Germinal center (tissue), 1 donor: ENCODE data around the gene RPS6KA2.
"Not testable (repeated sequence)": the region's sequence is repeated elsewhere in the genome, so short reads cannot be mapped to it uniquely, and the experiment has no call there.

ENCODE experiments used
- DNase-seq: peaks from one replicate; pipeline ENCODE4 v3.0.0; 2012; ENCODE audit warnings: mixed read lengths, low spot score

Gene RPS6KA2

DNA sequence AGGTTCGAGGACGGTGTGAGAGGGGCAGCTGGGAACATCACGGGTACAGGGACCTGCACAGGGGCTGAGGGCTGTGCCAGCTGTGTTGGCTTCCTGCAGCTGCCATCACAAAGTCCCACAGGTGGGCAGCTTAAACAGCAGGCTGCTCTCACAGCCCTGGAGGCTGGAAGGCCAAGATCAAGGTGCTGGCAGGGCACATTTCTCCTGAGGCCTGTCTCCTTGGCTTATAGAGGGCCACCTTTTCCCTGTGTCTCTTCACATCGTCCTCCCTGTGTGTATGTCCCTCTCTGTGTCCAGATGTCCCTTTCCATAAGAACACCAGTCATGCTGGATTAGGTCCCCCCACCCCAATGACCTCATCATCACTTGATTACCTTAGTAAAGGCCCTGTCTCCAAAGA lies 229.2 kb downstream of the RPS6KA2 start:
- no peak for DNase-seq

DNA sequence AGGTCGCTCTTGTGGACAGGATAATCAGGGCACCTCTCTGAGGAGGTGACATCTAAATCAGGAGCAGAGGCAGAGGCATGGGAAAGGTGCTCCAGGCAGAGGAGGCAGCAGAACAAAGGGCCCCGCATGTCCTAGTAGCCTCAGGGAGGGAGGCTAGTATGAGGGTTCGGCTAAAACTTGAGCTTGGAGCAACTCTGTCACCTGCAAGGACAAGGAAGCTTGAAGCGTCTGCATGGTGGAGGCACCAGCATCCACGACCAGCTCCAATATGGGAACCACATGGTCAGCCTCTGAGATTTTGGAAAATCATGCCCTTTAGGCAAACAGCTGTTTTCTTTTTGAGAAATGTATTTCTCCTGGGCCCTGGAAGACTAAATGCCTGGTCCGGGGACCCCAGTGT lies 231.3 kb downstream of the RPS6KA2 start:
- DNase-seq = no peak

GRCh38 chr6:166395351-166395750 lies 231.7 kb downstream of the RPS6KA2 start:
- no peak for DNase-seq

DNA sequence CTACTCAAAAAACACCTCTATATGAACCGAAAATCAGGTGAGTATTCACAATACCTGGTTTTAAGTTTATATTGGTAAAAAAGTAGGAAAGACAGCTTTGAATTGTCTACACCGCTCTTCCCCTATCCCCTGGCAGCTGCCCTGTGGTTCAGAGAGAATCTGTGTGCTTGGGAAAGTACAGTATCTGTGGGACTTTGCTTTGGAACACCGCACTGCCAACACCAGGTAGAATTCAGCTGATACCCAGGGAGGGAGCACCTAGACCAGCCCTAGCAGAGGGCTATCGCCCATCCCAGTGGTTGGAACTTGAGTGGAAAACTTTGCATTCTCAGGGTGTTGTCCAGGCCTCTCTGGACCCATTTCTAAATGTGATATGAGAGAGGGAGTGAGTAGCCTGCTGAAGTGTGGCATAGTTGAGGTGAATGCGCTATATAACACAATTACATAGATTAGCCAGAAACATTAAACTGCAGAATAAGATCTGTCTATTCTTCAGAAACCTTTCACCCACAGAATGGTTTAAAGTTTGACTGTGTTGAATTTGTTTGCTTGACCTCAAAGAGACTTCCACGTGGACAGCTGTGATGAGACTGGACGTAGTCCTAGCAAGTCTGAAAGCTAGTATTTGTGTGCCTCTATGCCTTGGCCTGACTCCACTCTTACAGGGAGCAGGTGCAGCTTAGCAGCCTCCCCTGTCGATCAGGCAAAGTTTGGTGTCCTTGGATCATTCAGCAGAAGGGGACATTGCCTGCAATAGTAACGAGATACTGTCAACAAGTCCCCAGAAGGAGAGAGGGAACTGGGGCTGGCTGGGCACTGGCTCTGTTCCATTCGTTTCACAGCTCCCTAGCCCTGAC lies 232.8 kb downstream of the RPS6KA2 start:
- DNase-seq = no peak

DNA sequence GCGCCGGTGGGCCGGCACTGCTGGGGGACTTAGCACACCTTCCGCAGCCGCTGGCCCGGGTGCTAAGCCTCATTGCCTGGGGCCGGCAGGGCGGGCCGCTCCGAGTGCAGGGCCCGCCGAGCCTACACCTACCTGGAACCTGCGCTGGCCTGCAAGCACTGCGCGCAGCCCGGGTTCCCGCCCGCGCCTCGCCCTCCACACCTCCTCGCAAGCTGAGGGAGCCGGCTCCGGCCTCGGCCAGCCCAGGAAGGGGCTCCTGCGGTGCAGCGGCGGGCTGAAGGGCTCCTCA lies 233.6 kb downstream of the RPS6KA2 start:
- no peak for DNase-seq

- DNase-seq = not testable (repeated sequence)
Observed at GRCh38 chr6:166392755-166393534, 234.1 kb downstream of the RPS6KA2 start.

GRCh38 chr6:166389119-166389518 lies 237.9 kb downstream of the RPS6KA2 start:
- DNase-seq = no peak

DNA sequence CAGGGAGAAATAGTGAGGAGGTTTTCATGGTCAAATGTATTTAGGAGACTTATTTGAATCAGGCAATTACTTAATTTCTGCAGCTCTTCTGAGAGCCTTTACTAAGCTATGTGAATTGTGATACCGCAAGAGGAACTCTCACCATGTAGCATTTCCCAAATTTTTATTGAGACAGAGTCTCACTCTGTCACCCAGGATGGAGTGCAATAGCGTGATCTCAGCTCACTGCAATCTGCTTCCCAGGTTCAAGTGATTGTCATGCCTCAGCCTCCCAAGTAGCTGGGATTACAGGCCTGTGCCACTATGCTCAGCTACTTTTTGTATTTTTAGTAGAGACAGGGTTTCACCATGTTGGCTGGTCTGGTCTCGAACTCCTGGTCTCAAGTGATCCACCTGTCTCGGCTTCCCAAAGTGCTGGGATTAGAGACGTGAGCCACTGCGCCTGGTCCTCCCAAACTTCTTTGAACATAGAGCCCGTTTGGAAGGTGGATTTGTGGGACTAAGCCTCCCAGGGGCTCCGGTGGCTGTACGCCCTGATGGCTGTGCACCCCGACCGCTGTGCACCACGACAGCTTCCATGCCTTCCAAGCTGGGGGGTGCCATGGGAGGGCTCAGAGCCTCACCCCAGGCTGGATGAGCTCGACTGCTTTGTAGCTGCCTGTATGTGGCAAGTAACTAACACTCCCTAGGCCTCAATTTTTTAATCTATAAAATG lies 238.6 kb downstream of the RPS6KA2 start:
- no peak for DNase-seq

- no peak for DNase-seq
Observed at GRCh38 chr6:166387642-166388289, 239.3 kb downstream of the RPS6KA2 start.

- not testable (repeated sequence) for DNase-seq
Observed at GRCh38 chr6:166387098-166387497, 240.0 kb downstream of the RPS6KA2 start.

DNA sequence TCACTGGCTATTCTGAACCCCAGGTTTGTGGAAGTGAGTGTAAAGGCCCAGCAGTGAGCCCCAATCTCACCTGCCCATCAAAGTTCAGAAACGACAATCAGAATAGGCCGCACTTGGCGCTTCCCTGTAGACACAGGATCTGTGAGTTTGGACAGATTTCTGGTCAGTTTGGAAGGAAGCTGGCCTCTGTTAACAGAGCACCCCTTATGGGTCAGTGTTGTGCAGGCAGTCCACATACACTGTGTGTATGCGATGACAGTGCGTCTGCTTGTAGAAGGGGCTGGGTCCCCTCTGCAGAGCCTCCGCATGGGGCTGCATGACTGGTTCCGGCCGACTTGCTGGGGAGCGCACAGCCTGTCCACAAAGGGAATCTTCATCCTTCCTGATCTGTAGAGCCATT lies 240.9 kb downstream of the RPS6KA2 start:
- no peak for DNase-seq

DNA sequence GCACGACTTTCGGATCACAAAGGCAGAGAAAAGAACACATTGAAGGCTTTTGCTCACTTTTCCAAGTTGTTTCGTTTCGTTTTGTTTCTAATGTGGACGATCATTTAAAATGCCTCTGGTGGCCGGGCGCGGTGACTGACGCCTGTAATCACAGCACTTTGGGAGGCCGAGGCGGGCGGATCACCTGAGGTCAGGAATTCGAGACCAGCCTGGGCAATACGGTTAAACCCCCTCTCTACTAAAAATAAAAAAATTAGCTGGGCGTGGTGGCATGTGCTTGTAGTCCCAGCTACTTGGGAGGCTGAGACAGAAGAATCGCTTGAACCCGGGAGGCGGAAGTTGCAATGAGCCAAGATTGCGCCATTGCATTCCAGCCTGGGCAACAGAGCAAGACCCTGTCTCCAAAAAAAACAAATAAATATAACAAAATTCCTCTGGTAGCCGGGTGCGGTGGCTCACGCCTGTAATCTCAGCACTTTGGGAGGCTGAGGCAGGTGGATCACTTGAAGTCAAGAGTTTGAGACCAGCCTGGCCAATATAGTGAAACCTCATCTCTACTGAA lies 243.2 kb downstream of the RPS6KA2 start:
- DNase-seq = not testable (repeated sequence)

DNA sequence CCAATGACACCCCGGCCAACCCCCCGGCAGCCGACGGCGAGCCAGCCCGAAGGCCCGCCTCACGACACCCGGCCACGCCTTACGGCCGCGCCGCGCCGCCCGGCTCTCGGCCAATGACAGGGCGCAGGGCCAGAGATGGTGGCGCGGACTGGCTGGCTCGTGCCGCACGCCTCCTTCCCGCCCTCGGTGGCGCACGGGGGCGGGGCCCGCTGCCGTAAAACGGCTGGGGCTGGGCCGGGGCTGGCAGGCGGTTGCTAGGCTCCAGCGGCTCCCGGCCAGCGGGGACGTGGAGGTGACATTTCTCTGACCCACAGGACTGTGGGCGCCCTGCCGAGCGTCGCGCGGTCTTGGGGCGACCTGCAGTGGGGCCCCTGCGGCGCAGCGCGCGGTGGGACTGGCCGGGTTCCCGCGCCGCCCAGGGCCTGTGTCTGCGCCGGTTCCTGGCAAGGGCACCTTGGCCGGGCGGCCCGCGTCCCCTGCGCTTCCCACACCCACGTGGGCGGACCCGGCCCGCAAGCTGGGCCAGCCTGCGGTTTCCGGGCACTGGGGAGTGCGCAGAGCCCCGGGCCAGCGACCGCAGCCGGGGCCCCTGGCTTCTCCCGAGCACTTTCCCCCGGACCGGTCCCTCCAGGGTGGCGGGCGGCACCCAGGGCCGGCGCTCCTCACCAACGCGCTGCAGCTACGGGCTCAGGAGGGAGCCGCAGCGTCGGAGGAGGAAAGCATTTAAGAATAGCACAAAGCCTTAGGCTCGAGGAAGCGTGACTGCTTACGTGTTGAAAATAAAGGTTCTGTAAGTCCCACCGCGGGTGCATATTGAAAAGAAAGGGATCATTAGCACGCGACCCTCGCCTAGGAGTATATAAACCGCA lies 243.9 kb downstream of the RPS6KA2 start, which contains the start of gene MPC1:
MPC1 (minus strand) TSS at position 8 of the 869 bp plus-strand sequence. CDS start 64 bp downstream, outside the sequence.
- DNase-seq = peak; percentile 97

DNA sequence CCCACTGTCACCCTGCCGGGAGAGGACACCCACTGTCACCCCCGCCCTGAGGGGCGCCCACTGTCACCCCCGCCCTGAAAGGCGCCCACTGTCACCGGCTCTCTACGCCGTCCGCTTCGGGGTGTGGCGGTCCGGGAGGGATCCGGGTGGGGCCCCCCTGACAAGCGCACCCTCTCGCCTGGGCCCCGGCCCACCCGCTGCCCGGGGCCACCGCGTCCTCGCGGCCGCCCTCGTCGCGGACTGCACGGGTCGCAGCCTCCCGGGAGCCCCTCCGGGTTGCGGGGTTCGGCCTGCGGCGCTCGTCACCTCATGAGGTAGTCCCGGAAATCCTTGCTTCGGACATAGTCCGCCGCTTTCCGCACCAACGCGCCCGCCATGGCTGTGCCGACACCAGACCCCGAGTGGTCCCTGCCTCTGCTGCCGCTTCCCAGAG lies 244.5 kb downstream of the RPS6KA2 start:
- no peak for DNase-seq

GRCh38 chr6:166381733-166382499 lies 245.1 kb downstream of the RPS6KA2 start:
- DNase-seq = peak; percentile 80

GRCh38 chr6:166381381-166381732 lies 245.7 kb downstream of the RPS6KA2 start:
- no peak for DNase-seq

DNA sequence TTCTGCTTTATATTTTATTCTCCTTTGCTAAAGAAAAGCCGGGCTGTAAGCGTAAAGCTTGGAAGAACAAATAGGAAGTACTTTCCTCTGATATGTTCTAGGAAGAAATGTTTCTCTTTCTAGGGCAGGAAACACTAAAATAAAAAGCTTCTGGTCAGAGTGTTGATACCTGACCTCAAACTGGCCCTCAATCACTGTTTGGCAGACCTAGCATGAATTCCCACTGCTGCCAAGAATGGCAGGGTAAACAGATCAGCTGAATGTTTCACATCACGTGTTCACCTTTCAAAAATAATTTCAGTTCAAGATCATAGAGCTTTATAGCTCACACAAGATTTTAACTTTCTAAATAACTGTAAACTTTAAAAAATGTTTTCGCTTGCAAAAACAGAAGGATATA lies 247.3 kb downstream of the RPS6KA2 start:
- no peak for DNase-seq

DNA sequence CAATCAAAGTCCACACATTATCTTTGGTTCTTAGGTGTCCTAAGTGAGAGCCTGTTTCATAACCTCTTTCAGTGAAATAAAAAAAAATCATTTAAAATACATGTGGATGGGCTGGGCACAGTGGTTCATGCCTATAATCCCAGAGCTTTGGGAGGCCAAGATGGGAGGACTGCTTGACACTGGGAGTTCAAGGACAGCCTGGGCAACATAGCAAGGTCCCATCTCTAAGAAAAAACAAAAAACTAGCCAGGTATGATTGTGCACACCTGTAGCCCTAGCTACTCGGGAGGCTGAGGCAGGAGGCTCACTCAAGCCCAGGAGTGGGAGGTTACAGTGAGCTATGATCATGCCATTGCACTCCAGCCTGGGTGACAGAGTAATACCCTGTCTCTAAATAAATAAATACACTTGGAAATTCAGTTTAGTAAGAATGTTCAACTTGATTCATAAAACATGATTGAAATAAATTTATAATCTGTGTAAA lies 247.9 kb downstream of the RPS6KA2 start:
- DNase-seq = no peak

DNA sequence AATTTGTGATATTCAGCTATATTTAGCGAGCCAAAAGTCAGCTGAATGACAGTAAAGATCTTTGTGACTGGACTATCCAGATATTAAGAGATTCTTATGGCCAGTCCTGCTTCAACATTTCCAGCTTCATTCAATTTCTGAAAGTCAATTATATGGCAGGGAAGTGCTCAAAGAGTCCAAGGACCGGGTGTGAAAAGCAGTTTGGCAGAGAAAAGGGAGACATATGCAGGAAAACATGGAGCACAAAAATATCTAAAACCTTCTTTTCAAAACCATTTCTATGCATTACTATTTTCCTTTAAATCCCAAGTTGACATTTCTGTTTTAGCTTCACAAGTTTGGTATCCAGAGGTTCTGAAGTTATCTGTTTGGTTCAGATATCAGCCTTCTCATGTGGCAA lies 249.3 kb downstream of the RPS6KA2 start:
- no peak for DNase-seq

GRCh38 chr6:166375013-166375412 lies 252.0 kb downstream of the RPS6KA2 start:
- DNase-seq = no peak
